ENCODE results near the gene VSTM4.

VSTM4 gene

DNA sequence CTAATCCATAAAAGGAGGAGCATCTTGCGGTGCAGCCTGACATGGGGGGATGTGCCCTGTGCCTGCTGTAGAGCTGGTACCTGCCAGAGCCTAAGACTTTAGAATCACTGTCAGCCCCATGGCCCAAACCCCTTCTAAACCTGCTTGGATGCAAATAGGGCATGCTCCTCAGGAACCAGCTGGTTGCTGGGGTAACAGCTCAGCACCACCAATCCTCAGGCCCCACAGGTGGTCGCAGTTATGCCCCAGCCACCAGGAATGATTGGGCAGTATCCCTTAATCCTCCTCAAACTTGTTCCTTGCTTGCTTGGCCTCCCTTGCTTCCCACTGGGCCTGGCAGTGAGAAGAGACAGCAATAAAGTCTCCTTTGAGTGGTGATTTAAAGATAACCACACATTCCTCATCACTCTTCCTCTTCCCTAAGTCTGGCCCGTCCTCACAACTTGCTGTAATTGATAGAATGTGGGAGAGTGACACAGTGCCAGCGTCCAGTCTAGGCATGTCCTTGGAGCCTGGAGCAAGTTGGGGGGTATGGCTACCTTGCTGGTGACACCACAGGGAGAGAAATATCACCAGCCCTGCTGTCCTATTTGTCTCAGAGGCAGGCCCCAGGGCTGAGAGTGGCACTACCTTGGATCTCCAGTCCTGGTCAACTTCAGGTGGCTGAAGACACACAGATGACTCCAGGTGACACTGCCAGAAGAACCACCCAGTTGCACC is 43.0 kb downstream of the VSTM4 start:
- Mint-ChIP-seq H3K9me3 (peaks cover 2 to 4% of the 10 kb centered on the region in 2 donors), H3K27me3 (peaks cover 20 to 30% of the 10 kb centered on the region in 2 donors), H3K27ac (no peak overlapping the region), H3K4me3 (no peak overlapping the region), H3K4me1 (peaks cover 10 to 15% of the 10 kb centered on the region in 2 donors), H3K36me3 (peaks cover 0 to 4% of the 10 kb centered on the region in 2 donors)
- no peak for ATAC-seq (replicated peaks)
- DNase-seq = no peak

DNA sequence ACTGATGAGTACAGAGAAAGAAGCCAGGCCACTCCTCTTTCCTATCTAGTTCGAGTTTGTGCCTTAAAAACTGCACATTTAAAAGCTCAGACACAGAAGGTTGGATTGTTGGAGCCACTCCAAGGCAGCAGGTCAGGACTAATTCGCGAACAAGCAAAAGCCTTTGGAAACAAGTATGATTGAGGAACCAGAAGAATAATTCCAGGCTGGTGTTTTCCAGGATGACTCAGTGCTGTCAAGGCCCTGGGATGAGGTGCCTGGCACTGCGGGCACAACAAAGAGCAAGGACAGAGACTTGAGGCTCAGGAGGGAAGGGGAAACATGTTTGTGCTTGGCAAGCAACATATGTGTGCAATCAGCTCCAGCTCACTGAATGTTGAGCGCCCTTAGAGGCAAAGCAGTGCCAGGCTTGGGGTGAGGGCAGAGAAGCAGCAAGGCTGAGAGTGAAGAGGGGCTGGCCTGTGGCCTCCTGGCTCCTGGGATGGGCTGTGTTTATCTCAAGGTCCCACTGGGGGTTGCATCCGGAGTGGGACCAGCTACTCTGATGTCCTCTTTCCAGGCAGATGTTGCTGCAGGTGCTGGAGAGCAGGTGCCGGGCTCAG is 44.1 kb downstream of the VSTM4 start:
- Mint-ChIP-seq H3K9me3 (peaks cover 2 to 4% of the 10 kb centered on the region in 2 donors), H3K4me1 (peaks cover 1 to 4% of the 10 kb centered on the region in 2 donors), H3K36me3 (peaks cover 0 to 4% of the 10 kb centered on the region in 2 donors), H3K27ac (no peak overlapping the region), H3K4me3 (no peak overlapping the region), H3K27me3 (peaks cover 11 to 19% of the 10 kb centered on the region in 2 donors)
- DNase-seq (no peak), ATAC-seq (replicated peaks) (no peak)

DNA sequence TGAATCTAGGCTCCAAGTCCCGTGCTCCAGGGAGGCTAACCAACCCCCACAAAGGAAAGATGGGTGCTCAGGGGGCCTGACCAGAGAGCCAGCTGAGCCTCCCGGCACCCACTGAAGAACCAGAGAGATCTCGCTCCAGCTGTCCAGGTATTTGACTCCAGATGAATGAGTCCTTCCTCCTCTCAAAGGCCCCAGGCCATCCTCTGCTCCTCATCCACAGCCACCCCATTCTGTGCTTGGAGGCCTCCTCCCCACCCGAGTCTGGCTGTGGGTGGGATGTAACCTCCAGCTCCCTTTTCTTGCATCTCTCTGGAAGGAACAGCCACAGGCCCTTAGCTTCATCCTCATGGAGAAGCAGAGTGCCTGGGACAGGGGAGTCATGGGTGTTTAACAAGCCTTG is 44.6 kb downstream of the VSTM4 start:
- DNase-seq (no peak), ATAC-seq (replicated peaks) (no peak)
- Mint-ChIP-seq H3K27me3 (peaks cover 5 to 13% of the 10 kb centered on the region in 2 donors), H3K9me3 (peaks cover 2 to 4% of the 10 kb centered on the region in 2 donors), H3K36me3 (peaks cover 0 to 4% of the 10 kb centered on the region in 2 donors), H3K4me3 (no peak overlapping the region), H3K27ac (no peak overlapping the region), H3K4me1 (no peaks in the 10 kb centered on the region)

DNA sequence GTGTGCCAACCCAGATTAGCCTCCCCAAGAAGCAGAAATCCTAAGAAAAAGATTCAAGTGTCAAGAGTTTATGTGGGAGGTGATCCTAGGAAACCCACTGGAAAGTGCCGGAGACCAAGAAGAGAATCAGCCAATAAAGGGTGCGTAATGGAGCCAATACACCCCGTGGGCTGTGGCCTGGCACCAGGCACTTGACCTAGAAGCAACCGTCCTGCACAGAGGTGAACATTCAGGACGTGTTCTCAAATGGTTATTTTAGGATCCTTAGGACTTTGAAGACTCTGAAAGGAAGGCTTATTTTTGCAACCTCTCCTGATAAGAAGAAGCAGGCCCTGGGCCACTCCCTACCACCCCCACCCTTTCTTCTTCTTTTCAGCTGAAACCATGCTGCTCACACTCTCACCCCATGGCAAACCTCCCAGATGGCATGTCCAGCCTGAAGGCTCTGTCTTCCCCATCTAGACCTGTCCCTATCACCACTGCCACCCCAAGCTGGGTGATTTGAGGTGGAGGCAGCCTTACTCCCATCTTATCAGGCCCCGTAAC is 46.6 kb downstream of the VSTM4 start:
- no peak overlapping the region for H3K4me3 Mint-ChIP-seq
- DNase-seq (no peak), ATAC-seq (replicated peaks) (no peak)
- no peak overlapping the region for H3K27ac Mint-ChIP-seq
- H3K4me1 Mint-ChIP-seq = no peaks in the 10 kb centered on the region
- peaks cover 2 to 4% of the 10 kb centered on the region in 2 donors for H3K9me3 Mint-ChIP-seq
- peaks cover 0 to 4% of the 10 kb centered on the region in 2 donors for H3K36me3 Mint-ChIP-seq
- peaks cover 11 to 13% of the 10 kb centered on the region in 2 donors for H3K27me3 Mint-ChIP-seq

DNA sequence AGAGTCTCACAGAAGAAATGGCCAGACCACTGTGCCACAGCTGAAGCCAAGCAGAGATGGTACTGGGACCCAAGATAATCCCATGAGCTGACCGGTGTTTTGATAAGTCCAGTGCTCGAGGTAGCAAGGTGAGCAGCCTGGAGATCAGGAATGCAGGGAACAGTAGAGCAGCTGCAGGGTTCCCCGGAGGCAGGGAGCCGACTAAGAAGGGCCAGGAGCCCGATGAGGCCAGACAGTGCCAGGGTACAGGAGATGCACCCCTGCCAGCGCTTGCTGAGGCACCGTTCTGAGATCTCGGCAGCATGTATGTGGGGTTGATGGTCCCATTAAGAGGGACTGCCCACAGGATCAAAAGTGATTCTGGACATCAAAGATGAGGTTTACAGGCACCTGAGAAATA is 47.1 kb downstream of the VSTM4 start:
- Mint-ChIP-seq H3K9me3 (peaks cover 4 to 7% of the 10 kb centered on the region in 2 donors), H3K4me3 (no peak overlapping the region), H3K36me3 (peaks cover 0 to 4% of the 10 kb centered on the region in 2 donors), H3K4me1 (no peaks in the 10 kb centered on the region), H3K27ac (no peak overlapping the region), H3K27me3 (peaks cover 13 to 16% of the 10 kb centered on the region in 2 donors)
- ATAC-seq (replicated peaks) = no peak
- no peak for DNase-seq

DNA sequence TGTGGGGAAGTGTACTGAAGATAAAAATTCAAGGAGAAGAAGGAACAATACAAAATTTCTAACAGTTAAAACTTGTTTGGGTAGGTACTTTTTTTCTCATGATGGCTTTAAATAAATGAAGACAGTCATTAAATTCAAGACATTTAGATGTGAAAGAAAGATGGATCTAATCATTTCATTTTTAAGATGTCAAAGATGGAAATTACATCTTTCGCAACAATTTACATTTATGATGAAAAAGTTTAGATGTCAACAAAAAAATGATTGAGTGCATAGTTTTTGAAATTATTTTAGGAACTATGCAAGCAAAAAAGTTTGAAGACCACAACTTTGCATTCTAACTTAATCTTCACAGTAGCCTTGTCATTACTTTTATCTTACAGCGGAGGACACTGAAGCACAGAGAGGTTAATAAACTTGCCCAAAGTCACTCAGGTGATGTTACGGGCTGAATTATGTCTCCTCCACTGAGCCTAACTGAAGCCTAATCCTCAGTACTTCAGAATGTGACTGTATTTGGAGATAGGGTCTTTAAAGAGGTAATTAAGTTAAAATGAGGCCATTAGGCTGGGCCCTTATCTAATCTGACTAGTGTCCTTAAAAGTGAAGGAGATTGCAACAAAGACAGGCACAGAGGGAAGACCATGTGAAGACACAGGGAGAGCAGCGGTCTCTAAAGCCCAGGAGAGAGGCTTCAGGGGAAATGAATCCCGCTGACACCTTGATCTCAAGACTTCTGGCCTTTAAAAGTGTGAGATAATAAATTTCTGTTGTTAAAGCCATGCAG is 48.2 kb downstream of the VSTM4 start:
- no peak overlapping the region for H3K4me3 Mint-ChIP-seq
- H3K4me1 Mint-ChIP-seq = no peaks in the 10 kb centered on the region
- ATAC-seq (replicated peaks) (no peak), DNase-seq (no peak)
- no peak overlapping the region for H3K27ac Mint-ChIP-seq
- H3K36me3 Mint-ChIP-seq = peaks cover 0 to 3% of the 10 kb centered on the region in 2 donors
- H3K9me3 Mint-ChIP-seq = peaks cover 7 to 12% of the 10 kb centered on the region in 2 donors
- peaks cover 13 to 16% of the 10 kb centered on the region in 2 donors for H3K27me3 Mint-ChIP-seq

DNA sequence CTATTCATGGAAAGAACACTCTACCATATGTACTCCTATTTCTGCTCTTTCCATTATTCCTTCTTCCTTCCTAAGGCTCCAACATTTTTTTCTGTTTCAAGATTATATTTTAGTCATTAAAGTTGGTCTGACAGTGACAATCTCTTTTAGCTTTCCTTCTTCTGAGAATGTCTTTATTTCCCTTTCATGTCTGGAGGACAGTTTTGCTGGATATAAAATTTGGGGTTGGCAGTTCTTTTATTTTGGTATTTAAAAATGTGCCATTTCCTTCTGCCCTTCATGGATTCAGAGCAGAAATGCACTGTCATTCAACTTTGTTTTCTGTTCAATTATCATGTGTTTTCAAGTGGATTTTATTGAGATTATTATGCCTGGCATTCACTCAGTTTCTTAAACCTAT is 53.1 kb downstream of the VSTM4 start:
- Mint-ChIP-seq H3K4me1 (no peaks in the 10 kb centered on the region), H3K27me3 (peaks cover 5 to 26% of the 10 kb centered on the region in 2 donors), H3K36me3 (peaks cover 3 to 6% of the 10 kb centered on the region in 2 donors), H3K4me3 (no peak overlapping the region), H3K27ac (no peak overlapping the region), H3K9me3 (peaks cover 25% of the 10 kb centered on the region in 2 donors)
- ATAC-seq (replicated peaks) (no peak), DNase-seq (no peak)

DNA sequence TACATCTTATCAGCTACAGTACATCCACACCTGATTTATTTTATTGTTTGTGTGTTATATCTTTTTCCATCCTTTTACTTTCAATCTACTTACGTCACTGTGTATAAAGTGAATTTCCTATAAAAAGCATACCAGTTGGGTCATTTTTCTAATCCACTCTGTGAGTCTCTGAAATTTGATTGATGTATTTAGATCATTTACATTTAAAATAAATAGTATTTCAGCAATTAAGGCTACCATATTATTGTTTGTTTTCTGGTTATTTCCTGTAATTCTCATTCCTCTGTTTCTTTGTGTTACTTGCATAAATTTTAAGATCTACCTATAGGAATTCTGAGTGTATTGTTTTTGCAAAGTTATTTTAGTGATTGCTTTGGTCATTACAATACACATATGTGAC is 53.7 kb downstream of the VSTM4 start:
- no peak for ATAC-seq (replicated peaks)
- no peak for DNase-seq
- H3K36me3 Mint-ChIP-seq = peaks cover 3 to 6% of the 10 kb centered on the region in 2 donors
- peaks cover 25% of the 10 kb centered on the region in 2 donors for H3K9me3 Mint-ChIP-seq
- H3K27ac Mint-ChIP-seq = no peak overlapping the region
- H3K4me3 Mint-ChIP-seq = no peak overlapping the region
- H3K4me1 Mint-ChIP-seq = no peaks in the 10 kb centered on the region
- H3K27me3 Mint-ChIP-seq = peaks cover 9 to 26% of the 10 kb centered on the region in 2 donors

DNA sequence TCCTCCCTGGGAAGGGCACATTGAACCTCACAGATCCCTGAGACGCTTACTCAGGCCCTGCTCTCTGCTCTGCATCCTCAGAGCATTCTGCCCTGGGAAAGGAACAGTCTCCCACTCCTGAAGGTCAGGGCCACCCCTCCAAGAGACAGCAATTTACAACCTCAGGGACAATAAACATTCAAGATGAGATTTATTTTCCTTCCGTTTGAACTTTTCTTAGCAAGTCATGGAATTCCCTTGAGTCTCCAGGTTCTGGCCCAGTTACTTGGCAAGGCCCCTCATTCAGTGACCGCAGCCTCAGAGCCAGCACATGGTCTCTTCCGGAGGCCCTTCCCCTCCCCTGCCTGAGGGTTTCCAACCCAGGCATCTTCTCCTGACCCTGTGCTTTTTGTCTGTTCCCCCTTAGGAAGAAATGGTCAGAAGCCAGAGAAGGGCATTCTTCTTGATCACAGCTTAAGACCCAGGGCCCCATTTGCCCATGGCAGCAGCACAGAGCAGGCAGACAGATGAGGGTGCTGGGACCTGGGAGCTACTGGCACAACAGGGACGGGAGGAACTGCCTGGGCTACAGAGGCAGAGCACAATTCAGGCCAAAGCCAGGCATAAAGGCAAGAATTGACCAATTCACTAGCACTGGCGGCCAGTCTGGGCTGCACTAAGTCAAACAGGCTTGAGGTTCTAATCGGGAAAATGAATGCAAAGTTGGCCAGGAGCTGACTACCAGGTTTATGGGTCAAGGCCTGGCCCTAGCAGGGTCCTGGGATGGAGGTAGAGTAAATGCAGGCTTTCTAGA is 56.7 kb downstream of the VSTM4 start:
- H3K4me3 Mint-ChIP-seq = no peak overlapping the region

DNA sequence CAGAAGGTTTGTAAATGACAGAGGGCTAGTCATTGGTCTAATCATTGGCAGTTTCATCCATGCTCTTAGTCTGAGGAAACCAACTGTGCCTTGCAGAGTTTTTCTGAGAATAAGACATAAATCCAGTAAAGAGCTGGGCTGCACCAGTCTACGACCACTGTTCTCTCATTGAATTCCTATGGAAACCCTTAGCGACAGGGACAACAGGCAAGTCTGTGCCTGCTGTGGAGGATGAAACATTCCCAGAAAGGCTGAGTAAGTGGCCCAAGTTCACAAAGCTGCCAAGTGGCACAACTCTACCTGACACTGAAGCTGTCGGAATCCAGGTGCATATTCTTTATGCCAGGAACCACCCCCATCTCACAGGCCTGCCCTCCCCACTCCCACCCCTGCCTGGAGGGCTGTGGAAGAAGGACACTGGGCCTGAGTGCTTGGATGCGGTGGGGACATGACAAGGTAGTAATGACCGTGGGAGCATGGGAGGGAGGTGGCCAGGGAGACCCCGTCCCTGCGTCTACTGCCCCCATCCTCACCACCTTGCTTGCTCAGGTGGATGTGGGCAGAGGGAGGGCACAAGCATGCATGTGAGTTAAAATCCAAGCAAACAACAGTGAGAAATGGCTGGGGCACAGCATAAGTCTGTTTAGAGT is 58.0 kb downstream of the VSTM4 start:
- Mint-ChIP-seq H3K27ac (no peak overlapping the region), H3K4me1 (no peaks in the 10 kb centered on the region), H3K27me3 (peaks cover 16% of the 10 kb centered on the region in 2 donors), H3K36me3 (peaks cover 2 to 3% of the 10 kb centered on the region in 2 donors), H3K9me3 (peaks cover 15 to 20% of the 10 kb centered on the region in 2 donors), H3K4me3 (no peak overlapping the region)
- DNase-seq (no peak), ATAC-seq (replicated peaks) (no peak)

More for the DNA sequence above, 56.7 kb downstream of the VSTM4 start:
- H3K9me3 Mint-ChIP-seq = peaks cover 24 to 25% of the 10 kb centered on the region in 2 donors
- ATAC-seq (replicated peaks) = no peak
- peaks cover 3 to 6% of the 10 kb centered on the region in 2 donors for H3K36me3 Mint-ChIP-seq
- no peaks in the 10 kb centered on the region for H3K4me1 Mint-ChIP-seq
- no peak for DNase-seq
- peaks cover 16 to 20% of the 10 kb centered on the region in 2 donors for H3K27me3 Mint-ChIP-seq
- H3K27ac Mint-ChIP-seq = no peak overlapping the region

DNA sequence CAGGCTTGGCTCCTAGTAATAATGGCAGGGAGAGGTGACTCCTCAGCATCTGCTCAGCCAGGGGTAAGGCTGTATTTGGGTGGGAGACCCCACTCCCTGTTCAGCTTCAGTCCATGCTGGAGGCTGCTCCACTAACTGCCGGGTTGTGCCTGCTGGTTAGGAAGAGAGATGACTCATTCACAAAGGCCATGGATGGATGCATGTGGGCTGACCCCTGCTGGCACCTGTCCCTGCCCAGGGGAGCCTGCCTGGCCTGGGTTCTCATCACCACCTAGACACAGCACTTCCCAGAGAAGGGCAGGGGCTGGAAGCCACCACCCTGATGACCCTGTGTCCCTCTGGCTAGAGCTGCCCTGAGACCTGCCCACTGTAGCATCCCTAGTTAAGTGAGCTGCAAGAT is 59.0 kb downstream of the VSTM4 start:
- no peak for ATAC-seq (replicated peaks)
- no peak for DNase-seq
- H3K4me3 Mint-ChIP-seq = no peak overlapping the region
- H3K4me1 Mint-ChIP-seq = no peaks in the 10 kb centered on the region
- H3K9me3 Mint-ChIP-seq = peaks cover 7 to 11% of the 10 kb centered on the region in 2 donors
- no peak overlapping the region for H3K27ac Mint-ChIP-seq
- H3K36me3 Mint-ChIP-seq = peaks cover under 1% of the 10 kb centered on the region in 2 donors
- peaks cover 16% of the 10 kb centered on the region in 2 donors for H3K27me3 Mint-ChIP-seq

DNA sequence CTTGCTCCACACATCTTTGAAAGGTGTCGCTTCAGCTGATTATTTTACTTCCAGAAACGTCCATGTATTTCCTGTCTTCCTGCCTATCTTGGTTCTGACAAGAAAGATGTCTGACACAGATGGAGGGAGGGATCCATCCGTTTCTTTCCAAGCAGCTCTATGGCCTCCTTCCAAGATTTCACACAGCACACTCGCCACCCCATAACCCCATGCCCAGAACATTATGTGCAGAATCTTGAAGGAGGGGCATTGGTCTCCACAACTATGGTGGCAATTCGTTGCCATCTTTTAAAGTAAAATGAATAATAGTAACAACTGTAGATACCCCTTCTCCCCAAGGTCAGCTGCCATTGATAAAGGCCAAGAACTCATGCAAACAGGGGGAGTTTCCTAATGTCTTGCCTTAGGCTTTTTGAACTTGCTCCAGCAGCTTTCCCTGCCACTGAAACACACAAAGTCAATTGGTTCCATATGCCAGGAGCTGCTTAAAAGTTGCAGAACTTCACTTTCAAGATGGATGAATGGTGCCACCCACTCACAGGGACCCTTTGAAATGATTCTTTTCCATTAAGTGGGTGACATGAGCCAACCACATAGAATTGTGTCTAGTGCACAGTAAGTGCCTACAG is 60.0 kb downstream of the VSTM4 start:
- H3K36me3 Mint-ChIP-seq = no peaks in the 10 kb centered on the region
- H3K4me3 Mint-ChIP-seq = no peak overlapping the region
- H3K27me3 Mint-ChIP-seq = peaks cover 16% of the 10 kb centered on the region in 2 donors
- H3K4me1 Mint-ChIP-seq = no peaks in the 10 kb centered on the region
- ATAC-seq (replicated peaks) = no peak
- no peak for DNase-seq
- no peak overlapping the region for H3K27ac Mint-ChIP-seq
- peaks cover 2 to 7% of the 10 kb centered on the region in 2 donors for H3K9me3 Mint-ChIP-seq

DNA sequence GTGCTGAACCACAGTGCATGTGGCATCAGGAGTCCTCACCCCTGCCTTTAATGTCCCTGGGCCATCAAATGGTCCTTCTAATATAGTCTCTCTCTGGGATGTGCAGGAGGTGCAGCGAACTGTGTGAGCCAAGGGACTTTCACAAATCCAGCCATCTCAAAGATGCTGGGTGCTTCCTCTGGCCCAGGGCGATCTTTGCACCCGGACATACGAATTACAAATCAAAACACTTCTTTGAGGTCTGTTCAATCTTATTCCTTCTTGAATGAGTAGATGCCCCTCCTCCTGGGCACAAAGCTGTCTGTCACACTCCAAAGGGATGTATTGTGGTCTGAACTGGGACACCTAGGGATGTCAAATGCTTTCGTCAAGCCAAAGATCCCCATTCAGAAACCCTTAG is 60.6 kb downstream of the VSTM4 start:
- no peak for ATAC-seq (replicated peaks)
- H3K36me3 Mint-ChIP-seq = no peaks in the 10 kb centered on the region

More for the DNA sequence above, 60.6 kb downstream of the VSTM4 start:
- peaks cover 0 to 2% of the 10 kb centered on the region in 2 donors for H3K9me3 Mint-ChIP-seq
- peaks cover 13 to 16% of the 10 kb centered on the region in 2 donors for H3K27me3 Mint-ChIP-seq
- H3K4me3 Mint-ChIP-seq = no peak overlapping the region
- no peak for DNase-seq
- no peak overlapping the region for H3K27ac Mint-ChIP-seq
- H3K4me1 Mint-ChIP-seq = no peaks in the 10 kb centered on the region
